Upper lobe of left lung (tissue), 4 donors: ENCODE data around the gene ARID5B.

Source experiments
- EP300 ChIP-seq, 4 donors: sonication (generic); formaldehyde crosslinking; IDR thresholded peaks; one replicate each; pipeline ENCODE4 v1.5.1; 2017; ENCODE audit warnings: antibody characterized with exemption in 4 of 4, control low read depth in 2 of 4
- POLR2A ChIP-seq, 4 donors: fragments of 450-650 bp; IDR thresholded peaks; one replicate each; pipeline ENCODE4 v1.5.1; 2016 to 2017; ENCODE audit warnings: antibody characterized with exemption in 4 of 4, mild to moderate bottlenecking in 2 of 4
- TF ChIP-seq, protein P1 (sequence below), 6 experiments: fragments of 450-650 bp in 4 of 6; fragments of 200-600 bp in 2 of 6; sonication (generic) in 2 of 6; IDR thresholded peaks; one replicate each; pipeline ENCODE4 v1.5.1; 2016 to 2019; ENCODE audit warnings: antibody characterized with exemption in 6 of 6

DNA sequence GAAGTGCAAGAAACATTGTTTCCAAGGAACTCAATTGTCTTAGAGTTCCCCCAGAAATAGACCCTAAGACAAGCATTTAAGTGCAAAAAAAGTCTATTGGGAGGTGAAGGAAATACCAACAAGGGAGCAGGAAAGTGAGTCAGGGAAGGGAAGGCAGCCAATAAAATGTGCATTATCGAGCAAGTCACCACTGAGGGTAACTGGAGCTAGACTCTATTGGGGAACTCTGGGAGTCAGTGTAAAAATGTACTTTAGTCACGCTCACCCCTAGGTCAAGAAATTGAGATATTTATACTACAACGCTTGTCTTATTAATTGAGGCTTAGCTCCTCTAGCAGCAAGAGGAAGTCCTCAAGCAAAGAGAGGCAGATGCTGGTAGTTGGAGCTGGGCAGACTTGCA lies 229.4 kb downstream of the ARID5B start:
- TF ChIP-seq, protein P1, sequence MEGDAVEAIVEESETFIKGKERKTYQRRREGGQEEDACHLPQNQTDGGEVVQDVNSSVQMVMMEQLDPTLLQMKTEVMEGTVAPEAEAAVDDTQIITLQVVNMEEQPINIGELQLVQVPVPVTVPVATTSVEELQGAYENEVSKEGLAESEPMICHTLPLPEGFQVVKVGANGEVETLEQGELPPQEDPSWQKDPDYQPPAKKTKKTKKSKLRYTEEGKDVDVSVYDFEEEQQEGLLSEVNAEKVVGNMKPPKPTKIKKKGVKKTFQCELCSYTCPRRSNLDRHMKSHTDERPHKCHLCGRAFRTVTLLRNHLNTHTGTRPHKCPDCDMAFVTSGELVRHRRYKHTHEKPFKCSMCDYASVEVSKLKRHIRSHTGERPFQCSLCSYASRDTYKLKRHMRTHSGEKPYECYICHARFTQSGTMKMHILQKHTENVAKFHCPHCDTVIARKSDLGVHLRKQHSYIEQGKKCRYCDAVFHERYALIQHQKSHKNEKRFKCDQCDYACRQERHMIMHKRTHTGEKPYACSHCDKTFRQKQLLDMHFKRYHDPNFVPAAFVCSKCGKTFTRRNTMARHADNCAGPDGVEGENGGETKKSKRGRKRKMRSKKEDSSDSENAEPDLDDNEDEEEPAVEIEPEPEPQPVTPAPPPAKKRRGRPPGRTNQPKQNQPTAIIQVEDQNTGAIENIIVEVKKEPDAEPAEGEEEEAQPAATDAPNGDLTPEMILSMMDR (IDR thresholded peaks at IDR 0.05) = no peak
- TF ChIP-seq POLR2A (IDR thresholded peaks at IDR 0.05) = no peak
- no peak for TF ChIP-seq EP300 (IDR thresholded peaks at IDR 0.05)
